NB4 (cell line): ENCODE data around the gene NUDT2.

Experiments used
- DNase-seq: peaks from one replicate; pipeline ENCODE4 v3.0.0; 2010; ENCODE audit warnings: low read depth
- H3K4me3 ChIP-seq: one replicate; pipeline ENCODE4 v1.5.1; 2011; ENCODE audit warnings: mild to moderate bottlenecking, low read depth, low read length, moderate library complexity
- CTCF ChIP-seq: IDR thresholded peaks from one replicate; pipeline ENCODE4 v1.5.1; 2012; ENCODE audit warnings: low read depth, low read length
- MAX ChIP-seq: IDR thresholded peaks from 2 replicates; pipeline ENCODE4 v1.6.1; 2011; ENCODE audit warnings: low read depth, low read length
- MYC ChIP-seq: IDR thresholded peaks from 2 replicates; pipeline ENCODE4 v1.6.1; 2011; ENCODE audit warnings: low read depth, low read length
- POLR2A ChIP-seq: IDR thresholded peaks from 2 replicates; pipeline ENCODE4 v1.6.1; 2011; ENCODE audit warnings: mild to moderate bottlenecking; ENCODE audit not compliant: insufficient read length; ENCODE audit errors: extremely low read depth

NUDT2 gene

GRCh38 chr9:34376596-34377403 lies 47.4 kb downstream of the NUDT2 start, which contains the start of gene MYORG:
TSS of gene MYORG (minus strand) at chr9:34376898. CDS start at chr9:34372943, 3,955 bp downstream.
- DNase-seq = peak; percentile 100
- H3K4me3 ChIP-seq = peak within 1 kb of the TSS; percentile 78
- TF ChIP-seq POLR2A (peak; percentile 16), MAX (peak; percentile 40; the same call in 1 of the 2 replicates), MYC (peak; percentile 10; the same call in 1 of the 2 replicates), CTCF (no peak)

- peak; percentile 77 for DNase-seq
- TF ChIP-seq MAX (no peak), CTCF (no peak), MYC (no peak), POLR2A (no peak)
- peak overlapping the region; percentile 78 for H3K4me3 ChIP-seq
Observed at GRCh38 chr9:34377404-34377746, 48.0 kb downstream of the NUDT2 start.

- TF ChIP-seq MYC (no peak), POLR2A (no peak)
- no peak for DNase-seq
- H3K4me3 ChIP-seq = no peak overlapping the region
Observed at GRCh38 chr9:34378376-34379060, 49.1 kb downstream of the NUDT2 start.

GRCh38 chr9:34379334-34380033 lies 50.1 kb downstream of the NUDT2 start:
- peak; percentile 95 for DNase-seq
- no peak overlapping the region for H3K4me3 ChIP-seq
- TF ChIP-seq MYC (peak; percentile 78), POLR2A (no peak), MAX (peak; percentile 90), CTCF (peak; percentile 100)

- H3K4me3 ChIP-seq = no peak overlapping the region
- TF ChIP-seq CTCF (no peak), MYC (no peak), MAX (no peak), POLR2A (no peak)
- peak; percentile 30 for DNase-seq
Observed at GRCh38 chr9:34380034-34380510, 50.7 kb downstream of the NUDT2 start.
